GM12878 (cell line): ENCODE measurements around the gene PKD1L1. TPM values are rescaled to one million over a fixed set of nuclear protein-coding genes. Genes with fewer than 3 reads are reported as not detected.

Source experiments
- ATAC-seq: fragments of 200-7000 bp; cut with Tn5 transposase; 3 replicates; pipeline ENCODE4 v1.9.1; 2020; ENCODE audit warnings: mild to moderate bottlenecking, moderate library complexity
- BruUV-seq: library from RNA; stranded (reverse); fragments of 400-500 nt; replicated peaks from 2 replicates; lab custom pipeline; 2021; lab: Mats Ljungman, UMichigan
- CTCF ChIA-PET: fragments of 300-600 bp; sonication (Branson Sonifier 250); formaldehyde crosslinking; extraction: SDS; loops from one replicate; lab custom pipeline; 2021; ENCODE audit warnings: inconsistent platforms; lab: Yijun Ruan, JAX
- POLR2A ChIA-PET: fragments of 350-600 bp; formaldehyde crosslinking; extraction: SDS; loops from one replicate; lab custom pipeline; 2021; ENCODE audit warnings: inconsistent platforms; lab: Charles Lee
- RAD21 ChIA-PET: fragments of 300-600 bp; sonication (Branson Sonifier 250); formaldehyde crosslinking; loops from one replicate; lab custom pipeline; 2023; ENCODE audit warnings: antibody characterized with exemption; ENCODE audit not compliant: unreplicated experiment; lab: Charles Lee
- SMC1A ChIA-PET: fragments of 300-600 bp; sonication (Branson Sonifier 250); formaldehyde crosslinking; loops from one replicate; lab custom pipeline; 2023; ENCODE audit not compliant: unreplicated experiment, uncharacterized antibody; lab: Charles Lee
- DNase-seq: peaks from one replicate; pipeline ENCODE4 v3.0.0-alpha.2; 2011; ENCODE audit warnings: low read depth, low spot score
- FAIRE-seq: peaks from 3 replicates; lab custom pipeline; 2011; peaks lifted over from hg19 to GRCh38; lab: Jason Lieb, UNC
- H2AFZ ChIP-seq: 2 replicates; pipeline ENCODE4 v1.6.0; 2011; ENCODE audit warnings: low read depth, low read length, control low read depth; ENCODE audit not compliant: control insufficient read depth
- H3K27ac ChIP-seq: 2 replicates; pipeline ENCODE4 v1.5.1; 2011; ENCODE audit warnings: control low read depth; ENCODE audit not compliant: control insufficient read depth, insufficient read depth
- H3K27me3 ChIP-seq, 2 experiments: replicated peaks in 1 of 2; 2 replicates each; pipeline versions ENCODE4 v1.6.0 to v1.6.1; 2011; ENCODE audit warnings: low read length in 1 of 2; ENCODE audit not compliant: control insufficient read depth in 2 of 2, insufficient read depth in 2 of 2
- H3K36me3 ChIP-seq, 2 experiments: 2 replicates each; pipeline ENCODE4 v1.5.1; 2011; ENCODE audit warnings: low read length in 1 of 2; ENCODE audit not compliant: control insufficient read depth in 2 of 2, insufficient read depth in 2 of 2
- H3K4me1 ChIP-seq: 2 replicates; pipeline ENCODE4 v1.6.1; 2011; ENCODE audit warnings: mild to moderate bottlenecking, low read length, moderate library complexity, mixed read lengths; ENCODE audit not compliant: control insufficient read depth, insufficient read depth
- H3K4me2 ChIP-seq: 2 replicates; pipeline ENCODE4 v1.6.0; 2011; ENCODE audit warnings: control low read depth; ENCODE audit not compliant: control insufficient read depth, insufficient read depth
- H3K4me3 ChIP-seq: fragments of 200-600 bp; sonication (generic); 2 replicates; pipeline ENCODE4 v1.5.1; 2016
- H3K79me2 ChIP-seq: 2 replicates; pipeline ENCODE4 v1.6.0; 2011; ENCODE audit warnings: low read length; ENCODE audit not compliant: control insufficient read depth, insufficient read depth
- H3K9ac ChIP-seq: 2 replicates; pipeline ENCODE4 v1.8.0; 2011; ENCODE audit warnings: low read length, control low read depth, mixed read lengths; ENCODE audit not compliant: control insufficient read depth, insufficient read depth
- H3K9me3 ChIP-seq: replicated peaks from 3 replicates; pipeline ENCODE4 v1.5.1; 2011; ENCODE audit warnings: mild to moderate bottlenecking, low read length; ENCODE audit not compliant: control insufficient read depth, insufficient read depth
- H4K20me1 ChIP-seq: 2 replicates; pipeline ENCODE4 v1.6.0; 2011; ENCODE audit not compliant: control insufficient read depth, insufficient read depth
- CBFB ChIP-seq: IDR thresholded peaks from 2 replicates; pipeline ENCODE4 v1.6.1; 2016; ENCODE audit warnings: antibody characterized with exemption, low read depth
- EED ChIP-seq: sonication (generic); IDR thresholded peaks from 2 replicates; pipeline ENCODE4 v1.6.1; 2016; ENCODE audit warnings: antibody characterized with exemption, low read depth
- EGR1 ChIP-seq, 2 experiments: IDR thresholded peaks; 1 replicate in 1 of 2; 2 replicates in 1 of 2; pipeline ENCODE4 v1.6.1; 2011 to 2012; ENCODE audit warnings: low read depth in 2 of 2, low read length in 2 of 2, borderline replicate concordance in 1 of 2, mild to moderate bottlenecking in 1 of 2, moderate library complexity in 1 of 2
- POLR2AphosphoS5 ChIP-seq: IDR thresholded peaks from 2 replicates; pipeline ENCODE4 v1.6.1; 2011; ENCODE audit warnings: mild to moderate bottlenecking, low read length, inconsistent platforms
- RAD21 ChIP-seq: IDR thresholded peaks from 2 replicates; pipeline ENCODE4 v1.6.1; 2011; ENCODE audit warnings: mild to moderate bottlenecking, low read depth, low read length, moderate library complexity; ENCODE audit not compliant: insufficient read depth
- RAD51 ChIP-seq: fragments of 450-650 bp; IDR thresholded peaks from 2 replicates; pipeline ENCODE4 v1.6.1; 2016; ENCODE audit warnings: moderate library complexity, mild to moderate bottlenecking, inconsistent platforms
- USF2 ChIP-seq: IDR thresholded peaks from 2 replicates; pipeline ENCODE4 v1.6.1; 2011; ENCODE audit warnings: low read depth, low read length, improper control_type of control experiment, borderline replicate concordance
- ZZZ3 ChIP-seq: IDR thresholded peaks from 2 replicates; pipeline ENCODE4 v1.6.1; 2011; ENCODE audit warnings: low read depth; ENCODE audit not compliant: control insufficient read depth, insufficient read length
- WGBS: methylation state at CpG from one replicate; pipeline ENCODE4 v1.1.6; 2016; ENCODE audit warnings: low lambda C conversion rate; ENCODE audit not compliant: insufficient replicate concordance, insufficient coverage; ENCODE audit errors: missing lambda C conversion rate; 5-methylcytosine and 5-hydroxymethylcytosine counted together
- in situ Hi-C: fragments of 300-500 bp; cut with MboI; formaldehyde crosslinking; loops from 9 replicates; pipeline ENCODE4 v1.14.3; 2018; ENCODE audit warnings: mixed read lengths
- intact Hi-C: fragments of 100-400 bp; cut with micrococcal nuclease; formaldehyde crosslinking; loops from one replicate; pipeline ENCODE4 v1.14.2; 2022; ENCODE audit not compliant: unreplicated experiment
- polyA plus RNA-seq, 11 experiments: library from polyadenylated mRNA; depleted of rRNA in 4 of 11; unstranded in 6 of 11; stranded (reverse) in 5 of 11; fragments of >200 nt; fragmentation: Nextera tagmentation in 4 of 11; fragmentation: Illumina TruSeq in 1 of 11; extraction: Ambion mirVana in 4 of 11; extraction: Trizol in 1 of 11; gene quantifications; 1 replicate in 1 of 11; 2 replicates in 10 of 11; pipeline versions ENCODE4 v1.2.1 to v1.2.3, GENCODE V29; 2011 to 2016; ENCODE audit warnings: inconsistent platforms in 2 of 11, missing spikeins in 2 of 11, low read depth in 1 of 11
- total RNA-seq, 4 experiments: library from RNA; depleted of rRNA in 3 of 4; stranded (reverse); fragments of >200 nt in 3 of 4; fragmentation: Illumina TruSeq in 1 of 4; extraction: Trizol in 1 of 4; gene quantifications; 2 replicates each; pipeline versions ENCODE4 v1.2.1 to v1.2.3, GENCODE V29; 2013 to 2021
- TF ChIP-seq, protein P1 (sequence below): IDR thresholded peaks from 2 replicates; pipeline ENCODE4 v1.6.1; 2011; ENCODE audit warnings: borderline replicate concordance, low read depth, mild to moderate bottlenecking, moderate library complexity, low read length; ENCODE audit not compliant: insufficient read depth, poor library complexity, severe bottlenecking
- TF ChIP-seq, protein P2 (sequence below): fragments of 450-650 bp; IDR thresholded peaks from 2 replicates; pipeline ENCODE4 v1.6.1; 2018; ENCODE audit warnings: mild to moderate bottlenecking, low read depth, moderate library complexity; ENCODE audit not compliant: partially characterized antibody

PKD1L1 gene
- total and polyA plus RNA-seq, 10 of the 15 experiments (the other 5 are each of a cell fraction or from before 2014, with no cell fraction given) = under 0.01 to 0.05 (median 0.02) TPM; not detected in 3

- no peak for TF ChIP-seq EGR1 (IDR thresholded peaks at IDR 0.05; ENCODE audit: borderline replicate concordance in 1 of 2, low read depth in 2 of 2, low read length in 2 of 2)
- no peak for TF ChIP-seq RAD21
- no peak for TF ChIP-seq CBFB
- TF ChIP-seq USF2 = no peak
- TF ChIP-seq POLR2AphosphoS5 = no peak
- TF ChIP-seq ZZZ3 = no peak
- TF ChIP-seq, protein P1, sequence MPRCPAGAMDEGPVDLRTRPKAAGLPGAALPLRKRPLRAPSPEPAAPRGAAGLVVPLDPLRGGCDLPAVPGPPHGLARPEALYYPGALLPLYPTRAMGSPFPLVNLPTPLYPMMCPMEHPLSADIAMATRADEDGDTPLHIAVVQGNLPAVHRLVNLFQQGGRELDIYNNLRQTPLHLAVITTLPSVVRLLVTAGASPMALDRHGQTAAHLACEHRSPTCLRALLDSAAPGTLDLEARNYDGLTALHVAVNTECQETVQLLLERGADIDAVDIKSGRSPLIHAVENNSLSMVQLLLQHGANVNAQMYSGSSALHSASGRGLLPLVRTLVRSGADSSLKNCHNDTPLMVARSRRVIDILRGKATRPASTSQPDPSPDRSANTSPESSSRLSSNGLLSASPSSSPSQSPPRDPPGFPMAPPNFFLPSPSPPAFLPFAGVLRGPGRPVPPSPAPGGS = no peak
- TF ChIP-seq, all 136 proteins: peak for 0
Observed at GRCh38 chr7:47734949-47735291, 213.3 kb downstream of the PKD1L1 start (continued).

- BruUV-seq = no TSS peak
- Histone ChIP-seq H3K4me3 (no peak overlapping the region), H3K4me2 (no peak overlapping the region), H4K20me1 (no peaks in the 10 kb centered on the region), H3K4me1 (no peaks in the 10 kb centered on the region), H3K27ac (no peak overlapping the region), H3K36me3 (no peaks in the 10 kb centered on the region), H3K79me2 (no peaks in the 10 kb centered on the region), H3K27me3 (peaks cover 0 to 10% of the 10 kb centered on the region in 2 experiments; a peak in 2 of 4 replicates), H3K9me3 (no peaks in the 10 kb centered on the region), H2AFZ (no peak overlapping the region), H3K9ac (no peak overlapping the region)
- SMC1A ChIA-PET = interaction anchor here (0.7 kb wide), 1 partner anchor 424 kb away, joined by 3 read pairs; no protein-coding TSS in a partner anchor
- TF ChIP-seq RAD51 (peak; percentile 57; the same call in 1 of the 2 replicates), EED (no peak)
- TF ChIP-seq, protein P2, sequence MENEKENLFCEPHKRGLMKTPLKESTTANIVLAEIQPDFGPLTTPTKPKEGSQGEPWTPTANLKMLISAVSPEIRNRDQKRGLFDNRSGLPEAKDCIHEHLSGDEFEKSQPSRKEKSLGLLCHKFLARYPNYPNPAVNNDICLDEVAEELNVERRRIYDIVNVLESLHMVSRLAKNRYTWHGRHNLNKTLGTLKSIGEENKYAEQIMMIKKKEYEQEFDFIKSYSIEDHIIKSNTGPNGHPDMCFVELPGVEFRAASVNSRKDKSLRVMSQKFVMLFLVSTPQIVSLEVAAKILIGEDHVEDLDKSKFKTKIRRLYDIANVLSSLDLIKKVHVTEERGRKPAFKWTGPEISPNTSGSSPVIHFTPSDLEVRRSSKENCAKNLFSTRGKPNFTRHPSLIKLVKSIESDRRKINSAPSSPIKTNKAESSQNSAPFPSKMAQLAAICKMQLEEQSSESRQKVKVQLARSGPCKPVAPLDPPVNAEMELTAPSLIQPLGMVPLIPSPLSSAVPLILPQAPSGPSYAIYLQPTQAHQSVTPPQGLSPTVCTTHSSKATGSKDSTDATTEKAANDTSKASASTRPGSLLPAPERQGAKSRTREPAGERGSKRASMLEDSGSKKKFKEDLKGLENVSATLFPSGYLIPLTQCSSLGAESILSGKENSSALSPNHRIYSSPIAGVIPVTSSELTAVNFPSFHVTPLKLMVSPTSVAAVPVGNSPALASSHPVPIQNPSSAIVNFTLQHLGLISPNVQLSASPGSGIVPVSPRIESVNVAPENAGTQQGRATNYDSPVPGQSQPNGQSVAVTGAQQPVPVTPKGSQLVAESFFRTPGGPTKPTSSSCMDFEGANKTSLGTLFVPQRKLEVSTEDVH = no peak
- DNase-seq = no peak
- POLR2A ChIA-PET = interaction anchor here (0.6 kb wide), 1 partner anchor 934 kb away, joined by 4 read pairs; no protein-coding TSS in a partner anchor
- 33% methylated on average over 11 of the region's 11 CpGs for WGBS
- intact Hi-C loops (no loop called here), in situ Hi-C loops (no loop called here)
- CTCF ChIA-PET = interaction anchor here (0.6 kb wide), 1 partner anchor 1844 kb away, joined by 4 read pairs; no protein-coding TSS in a partner anchor
- RAD21 ChIA-PET = no interaction called here
- ATAC-seq = no peak
- no peak for FAIRE-seq
Observed at GRCh38 chr7:47734287-47734948, 213.8 kb downstream of the PKD1L1 start.
